Fibroblast of peridontal ligament (primary cell): ENCODE data around the gene BRF1.

ENCODE experiments used
- DNase-seq: peaks from one replicate; pipeline ENCODE4 v3.0.0-alpha.2; 2010; ENCODE audit errors: extremely low read depth

BRF1 gene

DNA sequence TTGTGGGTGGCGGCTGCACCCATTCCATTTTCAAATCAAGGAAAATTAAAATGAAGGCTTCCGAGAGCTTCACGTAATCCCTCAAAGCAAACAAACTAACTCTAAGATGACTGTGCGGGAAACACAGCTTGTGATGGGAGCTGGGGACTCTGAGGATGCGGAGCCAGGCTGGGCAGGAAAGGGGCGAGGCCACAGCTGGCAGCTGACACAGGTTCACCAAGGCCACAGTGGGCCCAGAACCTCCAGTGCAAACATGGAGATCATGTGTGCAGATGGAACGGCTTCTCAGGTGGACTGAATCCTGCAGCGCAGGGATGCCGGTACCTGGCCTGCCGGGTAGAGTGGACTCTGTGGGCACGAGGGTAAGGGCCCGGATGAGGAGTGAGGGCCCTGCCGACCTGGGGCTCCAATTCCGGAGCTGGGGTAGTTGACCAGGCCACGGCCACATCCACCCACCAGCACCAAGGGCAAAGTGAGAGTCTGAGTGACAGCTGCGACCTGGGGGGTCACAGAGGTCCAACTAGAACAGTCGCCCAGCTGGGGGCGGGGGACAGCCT is 71.6 kb downstream of the BRF1 start:
- DNase-seq = no peak

DNA sequence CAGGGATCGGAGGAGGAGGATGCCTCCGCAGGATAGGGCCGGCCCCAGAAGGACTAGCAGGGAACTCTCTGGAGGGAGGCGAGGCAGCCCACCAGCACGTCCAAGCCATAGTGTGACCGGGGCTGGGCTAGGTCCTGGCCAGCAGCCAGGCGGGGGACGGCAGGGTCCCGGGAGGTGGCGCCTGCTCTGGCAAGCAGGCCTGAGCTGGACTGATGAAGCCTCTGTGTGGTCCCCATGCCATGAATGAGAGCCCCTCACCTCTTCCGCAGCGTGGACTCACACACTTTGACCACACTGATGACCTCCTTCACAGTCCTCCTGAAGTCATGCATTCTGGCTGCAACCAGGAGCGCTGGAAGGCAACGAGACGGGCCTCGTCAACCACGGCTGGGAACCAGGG is 72.2 kb downstream of the BRF1 start:
- no peak for DNase-seq

DNA sequence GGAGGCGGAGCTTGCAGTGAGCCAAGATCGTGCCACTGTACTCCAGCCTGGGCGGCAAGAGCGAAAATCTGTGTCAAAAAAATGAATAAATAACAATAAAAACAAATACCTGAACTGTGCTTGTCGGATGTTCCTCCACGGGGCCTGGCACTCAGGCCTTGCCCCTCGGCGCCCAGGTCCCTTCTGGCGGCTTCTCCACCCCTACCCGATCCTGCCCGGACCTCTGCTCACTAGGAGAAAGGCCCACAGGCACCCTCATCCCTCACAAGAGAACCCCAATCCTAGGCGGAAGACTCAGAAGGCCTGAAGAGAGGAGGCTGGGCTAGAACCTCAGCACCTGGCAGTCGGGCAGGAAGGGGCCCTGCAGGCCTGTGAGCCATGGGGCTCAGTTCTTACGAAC is 73.5 kb downstream of the BRF1 start:
- DNase-seq = no peak

DNA sequence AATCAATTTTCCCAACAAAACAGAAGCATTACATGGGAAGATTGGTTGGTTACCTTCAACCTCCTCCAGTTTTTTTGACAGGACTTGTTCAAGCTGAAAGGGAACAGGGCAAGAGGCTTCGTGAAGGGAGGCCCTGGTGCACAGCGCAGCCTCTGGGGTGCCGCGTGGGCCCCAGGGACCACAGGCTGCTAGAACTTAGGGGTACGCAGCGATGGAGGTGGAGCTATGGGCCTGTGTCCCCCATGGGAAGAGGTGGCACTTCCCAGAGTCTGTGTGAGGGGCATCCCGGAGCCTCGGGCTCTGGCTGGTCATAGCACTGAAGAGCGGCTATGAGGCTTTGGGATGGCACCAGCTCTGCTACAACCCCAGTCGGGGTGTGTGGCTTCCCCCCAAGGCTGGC is 74.6 kb downstream of the BRF1 start:
- no peak for DNase-seq

DNA sequence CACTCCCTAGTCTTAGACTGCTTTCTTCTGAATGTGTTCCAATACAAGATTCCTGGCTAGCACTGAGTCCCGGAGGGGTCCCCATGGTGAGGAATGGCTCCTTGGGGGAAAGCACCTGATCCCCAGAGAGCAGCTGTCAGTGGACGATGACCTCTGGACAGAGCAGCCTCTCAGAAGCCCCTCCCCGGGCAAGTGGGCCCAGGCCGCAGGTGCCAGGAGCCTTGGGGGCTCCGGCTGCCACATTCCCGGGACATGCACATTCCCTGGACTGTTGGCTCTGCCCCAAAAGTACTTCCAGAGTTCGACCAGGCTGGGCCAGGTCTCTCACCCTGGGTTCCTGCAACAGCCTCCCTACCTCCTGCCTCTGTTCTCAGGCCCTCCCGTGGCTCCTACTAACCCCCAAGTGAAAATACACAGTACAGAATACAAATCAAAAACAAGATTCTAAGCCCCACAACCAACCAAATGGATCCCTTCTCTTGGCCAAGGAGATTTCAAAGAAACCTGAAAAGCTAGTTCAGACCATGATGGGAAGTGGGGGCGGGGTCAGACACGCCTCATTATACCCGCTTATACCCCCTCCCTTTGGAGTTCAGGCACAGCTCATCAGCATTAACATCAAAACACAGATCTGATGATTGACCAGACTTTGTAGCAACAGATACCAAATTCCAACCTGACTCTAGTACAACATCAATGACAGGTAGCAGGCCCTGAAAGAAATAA is 75.8 kb downstream of the BRF1 start:
- DNase-seq = no peak

DNA sequence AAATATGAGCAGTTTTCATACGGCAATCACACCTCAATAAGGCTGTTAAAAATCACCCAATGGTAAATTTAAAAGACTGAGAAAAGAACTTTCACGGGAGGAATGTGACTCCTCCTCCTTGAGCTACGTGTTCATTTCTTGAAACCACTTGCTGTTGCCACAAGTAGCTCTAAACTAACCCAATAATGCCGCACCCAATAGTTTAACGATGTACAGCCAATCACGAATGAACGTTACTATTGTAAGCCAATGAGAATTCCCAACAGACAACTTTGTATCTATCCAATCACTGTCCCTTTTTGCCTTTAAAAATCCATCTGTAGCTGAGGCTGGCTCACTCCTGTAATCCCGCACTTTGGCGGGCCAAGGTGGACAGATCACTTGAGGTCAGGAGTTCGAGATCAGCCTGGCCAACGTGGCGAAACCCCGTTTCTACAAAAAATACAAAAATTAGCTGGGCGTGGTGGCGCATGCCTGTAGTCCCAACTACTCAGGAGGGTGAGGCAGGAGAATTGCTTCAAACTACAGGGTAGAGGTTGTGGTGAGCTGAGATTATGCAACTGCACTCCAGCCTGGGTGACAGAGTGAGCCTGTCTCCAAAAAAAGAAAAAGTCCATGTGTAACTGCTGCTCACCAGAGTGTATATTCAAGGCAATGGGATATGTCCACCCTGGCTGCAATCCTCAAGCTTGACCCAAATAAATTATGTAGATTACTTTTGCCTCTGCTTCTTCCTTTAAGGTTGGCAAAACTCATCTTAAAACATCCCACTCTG is 76.8 kb downstream of the BRF1 start:
- no peak for DNase-seq

DNA sequence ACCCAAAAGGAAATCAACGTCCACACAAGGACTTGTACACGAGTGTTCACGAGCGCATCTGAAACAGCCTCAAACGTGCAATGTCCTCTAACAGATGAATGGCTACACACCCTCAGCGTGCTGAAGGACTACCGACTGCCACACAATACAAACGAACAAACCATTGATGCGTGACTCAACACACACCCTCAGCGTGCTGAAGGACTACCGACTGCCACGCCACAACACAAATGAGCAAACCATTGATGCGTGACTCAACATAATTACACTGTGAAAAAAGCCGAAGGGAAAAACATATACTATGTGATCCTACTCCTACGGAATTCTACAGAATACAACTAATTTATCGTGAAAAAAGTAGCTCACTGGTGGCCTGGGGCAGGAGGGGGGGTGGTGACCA is 77.5 kb downstream of the BRF1 start:
- DNase-seq = no peak

DNA sequence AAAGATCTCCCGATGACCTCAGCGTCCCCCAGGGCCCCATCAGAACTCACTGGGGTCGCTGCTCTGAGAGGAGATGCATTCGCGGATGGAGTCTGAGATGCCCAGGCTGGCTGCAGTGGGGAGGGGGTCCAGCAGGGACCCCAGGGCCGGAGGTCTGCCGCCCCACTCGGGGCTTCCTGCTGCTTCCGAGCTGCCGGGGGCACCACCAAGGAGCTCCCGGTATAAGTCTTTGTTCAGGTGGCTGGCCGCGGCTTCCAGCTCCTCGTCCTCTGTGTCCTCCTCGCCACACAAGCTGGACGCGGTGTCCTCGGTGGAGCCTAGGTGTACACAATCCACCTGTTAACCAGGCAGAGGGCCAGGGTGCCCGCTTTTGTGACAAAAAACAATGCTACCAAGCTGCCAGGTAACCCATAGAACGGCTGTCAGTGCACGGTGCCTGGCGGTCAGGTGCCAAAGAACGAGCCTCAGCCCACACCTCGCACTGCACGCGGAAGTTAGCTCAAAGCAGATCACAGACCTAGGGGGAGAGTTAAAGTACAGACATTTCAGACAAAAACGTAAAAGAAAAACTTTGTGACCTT is 79.1 kb downstream of the BRF1 start:
- DNase-seq = no peak

DNA sequence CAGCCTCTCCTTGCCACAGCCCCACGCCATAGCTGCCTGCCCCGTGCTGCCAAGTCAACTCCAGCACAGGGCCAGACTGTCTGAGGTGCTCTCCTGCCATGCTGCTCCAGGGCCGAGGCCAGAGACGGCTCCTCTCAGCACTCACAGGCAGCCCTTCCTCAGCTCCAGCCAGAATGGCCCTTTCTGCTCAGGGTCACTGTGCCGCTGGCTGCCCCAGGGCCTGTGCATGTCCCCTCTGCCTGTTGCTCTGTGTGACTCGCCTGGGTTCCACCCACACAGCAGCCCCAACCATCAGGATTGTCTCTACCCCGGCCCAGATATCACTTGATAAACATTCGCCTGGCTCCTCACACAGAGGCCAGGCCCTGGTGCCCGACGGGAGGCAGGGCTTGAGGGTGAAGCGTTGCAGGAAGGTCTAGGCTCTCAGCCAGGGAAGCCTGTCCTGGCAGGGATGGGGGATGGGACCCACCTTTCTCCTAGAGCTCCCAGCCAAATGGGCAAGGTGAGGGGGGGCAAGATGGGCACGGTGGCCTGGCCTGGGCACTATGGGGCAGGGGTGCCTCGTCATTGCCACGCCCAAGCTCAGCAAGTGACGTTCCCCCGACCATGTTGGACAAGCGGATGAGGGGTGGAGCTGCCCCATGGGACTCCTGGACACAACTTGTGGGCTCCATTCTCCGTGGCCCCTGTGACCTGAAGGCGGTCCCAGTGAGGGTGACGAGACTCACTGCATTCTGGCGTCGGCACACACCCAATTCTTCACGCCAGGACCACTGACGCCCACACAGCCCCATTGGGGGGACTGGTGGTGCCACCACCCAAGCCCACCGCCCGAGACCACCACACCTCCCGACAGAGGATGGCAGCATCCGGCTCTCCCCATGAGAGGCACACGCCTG is 79.9 kb downstream of the BRF1 start:
- no peak for DNase-seq

DNA sequence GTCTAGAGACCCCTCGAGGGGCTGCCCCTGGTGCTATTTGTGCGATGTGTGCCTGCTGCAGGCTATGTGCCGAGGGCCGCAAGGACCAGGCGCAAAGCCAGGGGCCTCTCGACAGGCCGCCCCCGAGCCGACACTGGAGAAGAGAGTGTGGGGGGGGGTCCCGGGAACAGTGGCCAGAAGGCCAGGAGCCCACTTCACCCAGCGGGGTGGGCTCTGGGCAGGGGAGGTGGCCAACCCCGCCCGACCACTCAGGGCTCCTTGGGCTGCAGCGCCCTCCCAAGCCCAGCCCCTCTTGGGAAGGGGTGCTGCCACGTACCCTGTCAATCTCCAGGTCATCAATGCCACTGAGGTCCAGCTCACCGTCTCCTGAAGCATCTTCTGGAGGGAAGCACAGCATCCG is 81.0 kb downstream of the BRF1 start:
- no peak for DNase-seq

DNA sequence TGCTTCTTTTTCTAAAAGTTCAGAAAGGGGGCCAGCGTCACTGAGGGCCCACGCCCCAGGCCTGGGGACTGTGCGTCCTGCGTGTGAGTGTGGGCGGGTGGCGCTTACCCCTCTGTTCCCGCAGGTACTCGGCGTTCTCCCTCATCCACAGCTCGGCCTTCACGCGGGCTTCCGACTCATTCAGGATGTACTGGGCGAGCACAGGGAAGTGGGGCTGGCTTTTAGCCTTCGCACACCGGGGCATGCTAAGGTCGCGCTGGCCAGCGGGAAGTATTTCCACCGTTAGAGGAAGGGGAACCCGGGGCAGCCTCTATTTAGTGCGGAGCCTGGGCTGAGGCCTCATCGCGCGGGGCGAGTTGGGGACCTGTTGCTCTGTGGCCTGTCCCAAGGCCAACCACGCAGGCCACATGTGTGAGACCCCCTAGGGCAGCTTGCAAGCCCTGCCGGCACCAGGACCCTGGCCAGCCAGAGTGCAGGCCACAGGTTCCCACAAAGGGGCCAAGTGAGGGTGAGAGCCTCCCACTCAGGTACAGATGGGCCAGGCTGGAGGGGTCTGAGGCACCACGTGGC is 81.7 kb downstream of the BRF1 start:
- DNase-seq = no peak

DNA sequence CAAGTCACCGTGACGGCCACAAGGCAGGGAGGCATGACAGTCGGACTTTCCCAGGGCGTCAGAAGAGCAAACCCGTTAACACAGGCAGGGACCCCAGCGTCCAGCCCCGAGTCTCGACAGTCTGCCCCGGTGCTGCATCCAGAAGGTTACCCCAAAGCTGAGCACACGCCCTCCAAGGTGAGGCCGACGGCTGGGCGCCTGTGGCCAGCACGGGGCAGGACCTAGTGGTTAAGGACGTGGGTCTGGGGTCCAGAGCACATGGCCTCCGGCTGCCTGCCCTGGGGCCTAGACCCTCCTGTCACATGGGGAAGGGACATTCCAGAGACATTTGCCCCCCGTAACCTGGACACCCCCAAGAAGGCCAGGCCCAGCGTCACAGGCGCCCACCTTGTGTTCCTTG is 82.2 kb downstream of the BRF1 start:
- no peak for DNase-seq

DNA sequence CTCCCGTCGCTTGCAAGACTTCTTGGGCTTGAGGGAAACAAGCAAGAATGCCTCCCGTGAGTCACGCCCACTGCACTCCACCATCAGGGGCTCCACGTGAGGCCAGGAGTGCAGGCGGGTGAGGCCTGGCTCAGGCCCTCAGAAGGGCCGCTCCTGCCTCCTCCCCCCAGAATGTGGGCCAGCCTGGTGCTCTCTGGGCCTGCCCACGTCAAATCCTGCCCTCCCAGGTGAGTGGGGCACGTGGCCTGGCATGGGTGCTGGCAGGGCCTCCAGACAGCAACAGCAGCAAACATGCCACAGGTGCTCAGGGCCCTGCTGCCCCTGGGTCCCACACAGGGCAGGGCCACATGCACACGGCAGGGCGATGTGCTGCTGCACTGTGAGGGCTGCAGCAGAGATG is 83.0 kb downstream of the BRF1 start:
- DNase-seq = no peak

DNA sequence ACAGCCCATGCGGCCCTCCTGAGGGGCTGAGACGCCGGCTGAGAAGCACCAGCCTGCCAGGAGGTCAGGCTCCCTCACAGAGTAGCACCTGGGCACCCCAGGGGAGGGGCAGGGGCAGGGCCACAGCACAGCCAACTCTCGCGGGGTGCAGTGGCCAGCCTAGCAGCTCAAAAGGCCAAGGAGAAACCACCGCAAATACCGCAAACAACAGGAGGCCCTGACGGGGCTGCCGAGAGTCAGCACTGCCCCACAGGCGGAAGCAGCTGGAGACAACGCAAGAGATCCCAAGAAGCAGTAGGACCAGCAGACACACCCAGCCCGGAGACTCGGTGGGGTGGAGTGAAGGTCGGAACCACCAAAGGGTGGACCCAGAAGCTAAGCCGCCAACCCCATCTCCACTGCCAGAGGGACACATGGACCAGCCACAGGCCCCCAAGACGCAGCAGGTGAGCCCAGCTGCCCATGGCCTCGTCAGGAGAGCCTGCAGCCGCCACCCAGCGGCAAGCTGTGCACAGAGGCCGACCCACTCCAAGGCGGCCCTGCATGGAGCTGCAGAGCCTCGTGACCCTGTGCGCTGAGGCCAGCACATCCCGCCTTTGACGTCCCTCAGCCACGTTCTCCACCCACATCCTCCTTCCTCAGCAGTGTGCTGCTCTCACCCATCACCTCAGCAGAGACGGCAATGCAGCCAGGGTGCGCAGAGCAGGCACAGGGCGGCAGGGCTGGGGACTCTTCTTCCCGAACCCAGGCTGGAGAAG is 84.1 kb downstream of the BRF1 start:
- DNase-seq = no peak

DNA sequence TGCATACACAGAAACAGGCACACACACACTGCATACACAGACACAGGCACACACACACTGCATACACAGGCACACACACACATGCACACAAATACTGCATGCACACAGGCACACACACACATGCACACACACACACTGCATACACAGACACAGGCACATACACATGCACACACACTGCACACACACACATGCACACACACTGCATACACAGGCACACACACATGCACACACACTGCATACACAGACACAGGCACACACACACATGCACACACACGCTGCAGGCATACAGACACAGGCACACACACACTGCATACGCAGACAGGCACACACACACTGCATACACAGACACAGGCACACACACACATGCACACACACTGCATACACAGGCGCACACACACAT is 85.2 kb downstream of the BRF1 start:
- no peak for DNase-seq

DNA sequence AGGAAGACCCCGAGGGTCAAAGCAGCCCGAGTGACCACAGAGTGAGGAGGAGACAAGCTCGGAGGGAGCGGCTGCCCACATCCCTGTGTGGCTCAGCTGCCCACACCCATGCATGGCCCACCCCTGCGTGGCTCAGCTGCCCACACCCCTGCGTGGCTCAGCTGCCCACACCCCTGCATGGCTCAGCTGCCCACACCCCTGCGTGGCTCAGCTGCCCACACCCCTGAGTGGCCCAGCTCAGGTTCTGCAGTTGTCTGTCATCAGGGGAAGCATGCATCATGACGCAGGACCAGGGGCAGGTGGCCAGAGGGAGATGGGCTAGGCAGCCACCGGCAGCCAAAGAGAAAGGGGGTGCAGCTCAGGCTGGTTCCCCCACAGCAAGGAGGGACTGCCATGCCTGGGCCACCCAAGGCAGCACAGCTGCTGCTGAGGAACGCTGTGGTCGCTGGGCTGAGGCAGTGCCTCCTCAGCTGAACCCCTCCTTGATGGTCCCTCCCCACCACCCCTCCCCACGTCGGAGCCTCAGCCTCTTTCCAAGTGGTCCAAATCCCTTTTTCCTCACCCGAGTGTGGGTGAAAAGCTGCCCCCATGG is 86.4 kb downstream of the BRF1 start:
- no peak for DNase-seq

DNA sequence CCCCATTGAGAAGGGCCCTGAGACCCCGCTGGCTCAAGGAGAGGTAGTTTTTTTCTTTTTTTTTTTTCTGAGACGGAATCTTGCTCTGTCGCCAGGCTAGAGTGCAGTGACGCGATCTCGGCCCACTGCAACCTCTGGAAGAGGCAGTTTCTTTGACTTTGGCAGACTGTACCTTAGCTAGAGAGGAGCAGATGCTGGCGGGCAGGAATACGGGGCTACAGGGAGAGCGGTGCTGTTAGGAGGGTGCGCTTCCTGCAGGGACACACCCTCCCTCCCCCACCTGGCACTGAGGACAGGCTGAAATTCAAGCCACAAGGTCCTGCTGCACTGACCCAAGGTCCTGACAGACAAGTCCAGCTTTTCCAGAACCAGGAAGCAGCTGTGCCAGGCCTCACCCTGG is 87.4 kb downstream of the BRF1 start:
- no peak for DNase-seq

DNA sequence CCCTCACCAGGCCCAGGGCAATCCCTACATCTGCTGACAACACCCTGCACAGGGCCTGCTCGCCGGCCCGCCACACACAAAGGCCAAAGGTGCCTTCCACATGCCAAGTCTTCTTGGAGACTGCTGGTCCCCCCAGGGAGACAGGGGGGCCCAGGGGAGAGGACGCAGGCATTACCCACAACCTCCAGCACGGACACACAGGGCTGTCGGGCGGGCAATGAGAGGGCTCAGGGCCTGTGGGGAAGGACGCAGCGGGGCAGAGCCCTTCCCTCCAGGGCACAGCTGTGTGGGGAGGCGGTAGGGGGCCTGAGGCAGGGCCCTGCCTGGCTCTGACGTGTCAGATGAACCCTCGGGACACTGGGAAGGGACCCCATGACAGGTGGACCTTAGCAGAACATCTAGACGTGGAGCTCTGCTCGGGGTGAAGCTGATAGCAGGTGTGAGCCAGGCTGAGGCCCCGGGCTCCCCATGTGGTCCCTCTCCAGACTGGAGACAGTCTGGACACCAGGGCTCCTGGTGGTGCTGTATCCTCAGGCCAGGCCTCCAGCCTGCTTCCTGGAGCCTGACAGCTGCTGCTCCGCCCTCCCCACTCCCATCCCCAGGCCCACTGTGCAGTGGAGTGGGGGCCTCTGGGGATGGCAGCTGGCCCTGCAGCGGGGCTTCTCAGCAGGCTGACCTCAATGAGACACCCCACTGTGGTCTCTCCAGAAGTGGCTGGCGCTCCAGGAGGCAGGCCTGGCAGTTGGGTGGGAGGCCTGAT is 88.1 kb downstream of the BRF1 start:
- DNase-seq = no peak

DNA sequence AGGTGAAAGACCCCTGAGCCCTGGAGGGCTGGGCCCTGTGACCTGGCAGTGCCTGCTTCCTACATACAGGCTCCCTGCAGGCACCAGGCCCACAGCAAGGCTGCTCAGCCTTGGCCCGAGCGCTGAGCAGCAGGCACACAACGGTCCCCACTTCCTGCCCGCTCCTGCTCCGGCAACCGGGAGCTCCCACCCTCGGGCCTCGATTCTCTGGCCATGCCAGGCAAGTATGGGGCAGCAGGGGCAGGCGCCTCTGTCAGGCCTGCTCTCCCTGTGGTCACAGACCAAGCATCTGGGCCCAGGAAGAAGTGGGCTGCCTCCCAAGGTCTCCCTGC is 89.1 kb downstream of the BRF1 start:
- no peak for DNase-seq
